GM13976 (cell line): ENCODE measurements around the gene SPINT2.
"Not testable (repeated sequence)": the region's sequence is repeated elsewhere in the genome, so short reads cannot be mapped to it uniquely, and the experiment has no call there.

Experiments used
- DNase-seq: peaks from one replicate; pipeline ENCODE4 v3.0.0; 2012; ENCODE audit warnings: low spot score
- in situ Hi-C: fragments of 300-500 bp; cut with MboI; formaldehyde crosslinking; loops from one replicate; pipeline ENCODE4 v1.12.0; 2022; ENCODE audit warnings: low sequenced_read_pairs, mixed read lengths, inconsistent platforms; ENCODE audit not compliant: unreplicated experiment
- TF ChIP-seq, protein P1 (sequence below): IDR thresholded peaks from 2 replicates; pipeline ENCODE4 v1.5.1; 2012; ENCODE audit warnings: borderline replicate concordance, mild to moderate bottlenecking; ENCODE audit not compliant: insufficient read depth; ENCODE audit errors: extremely low read depth, missing control alignments, control extremely low read depth

The SPINT2 gene

DNA sequence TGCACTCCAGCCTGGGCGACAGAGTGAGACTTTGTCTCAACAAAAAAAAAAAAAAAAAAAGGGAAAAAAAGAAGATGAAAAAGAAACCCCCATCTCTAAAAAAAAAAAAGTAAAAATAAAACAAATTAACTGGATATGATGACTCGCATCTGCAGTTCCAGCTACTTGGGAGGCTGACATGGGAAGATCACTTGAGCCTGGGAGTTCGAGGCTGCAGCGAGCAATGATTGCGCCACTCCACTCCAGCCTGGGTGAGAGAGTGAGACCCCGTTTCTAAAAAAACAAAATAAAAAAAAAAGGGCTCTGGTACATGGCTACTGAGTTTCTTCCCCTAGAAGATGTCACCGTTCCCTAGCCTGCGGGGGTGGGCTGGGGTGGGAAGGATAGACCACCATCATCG lies 68.9 kb downstream of the SPINT2 start:
- TF ChIP-seq, protein P1, sequence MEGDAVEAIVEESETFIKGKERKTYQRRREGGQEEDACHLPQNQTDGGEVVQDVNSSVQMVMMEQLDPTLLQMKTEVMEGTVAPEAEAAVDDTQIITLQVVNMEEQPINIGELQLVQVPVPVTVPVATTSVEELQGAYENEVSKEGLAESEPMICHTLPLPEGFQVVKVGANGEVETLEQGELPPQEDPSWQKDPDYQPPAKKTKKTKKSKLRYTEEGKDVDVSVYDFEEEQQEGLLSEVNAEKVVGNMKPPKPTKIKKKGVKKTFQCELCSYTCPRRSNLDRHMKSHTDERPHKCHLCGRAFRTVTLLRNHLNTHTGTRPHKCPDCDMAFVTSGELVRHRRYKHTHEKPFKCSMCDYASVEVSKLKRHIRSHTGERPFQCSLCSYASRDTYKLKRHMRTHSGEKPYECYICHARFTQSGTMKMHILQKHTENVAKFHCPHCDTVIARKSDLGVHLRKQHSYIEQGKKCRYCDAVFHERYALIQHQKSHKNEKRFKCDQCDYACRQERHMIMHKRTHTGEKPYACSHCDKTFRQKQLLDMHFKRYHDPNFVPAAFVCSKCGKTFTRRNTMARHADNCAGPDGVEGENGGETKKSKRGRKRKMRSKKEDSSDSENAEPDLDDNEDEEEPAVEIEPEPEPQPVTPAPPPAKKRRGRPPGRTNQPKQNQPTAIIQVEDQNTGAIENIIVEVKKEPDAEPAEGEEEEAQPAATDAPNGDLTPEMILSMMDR: no peak
- DNase-seq: no peak
- in situ Hi-C loops: loop anchor here (5.0 to 10.0 kb wide), 2 partner anchors 96 to 438 kb away; no protein-coding TSS in a partner anchor

DNA sequence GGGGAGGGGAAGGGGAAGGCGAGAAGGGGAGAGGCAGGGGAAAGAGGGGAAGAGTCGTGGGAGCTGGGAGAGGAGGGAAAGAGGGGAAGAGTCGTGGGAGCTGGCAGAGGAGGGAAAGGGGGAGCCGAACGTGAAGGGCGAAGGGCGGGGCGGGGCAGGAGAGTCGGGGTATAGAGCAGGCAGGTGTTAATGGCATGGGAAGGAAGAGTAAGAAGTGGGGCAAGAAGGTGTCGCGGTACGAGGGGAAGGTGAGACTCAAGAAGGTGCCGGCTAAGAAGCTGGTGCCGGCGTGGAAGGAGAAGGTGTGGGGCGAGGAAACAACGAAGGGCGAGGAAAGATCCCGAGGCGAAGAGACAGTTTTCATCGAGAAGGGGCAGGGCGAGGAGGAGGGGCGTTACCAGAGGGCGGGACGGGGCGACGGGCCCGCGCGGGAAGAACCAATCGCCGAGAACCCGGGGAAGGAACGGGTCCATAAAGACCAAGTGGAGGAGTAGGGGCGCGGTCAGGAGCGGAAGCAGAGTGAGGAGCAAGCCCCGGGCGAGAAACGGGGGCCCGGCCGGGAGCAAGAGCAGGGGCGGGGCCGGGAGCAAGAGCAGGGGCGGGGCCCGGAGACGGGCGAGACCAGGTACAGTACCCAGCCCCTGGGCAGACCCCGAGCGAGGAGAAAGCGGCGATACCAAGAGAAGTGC lies 71.7 kb downstream of the SPINT2 start:
- in situ Hi-C loops: loop anchor here (10.0 kb wide), 1 partner anchor 441 kb away; no protein-coding TSS in a partner anchor
- TF ChIP-seq, protein P1: no peak
- DNase-seq: peak; percentile 95

DNA sequence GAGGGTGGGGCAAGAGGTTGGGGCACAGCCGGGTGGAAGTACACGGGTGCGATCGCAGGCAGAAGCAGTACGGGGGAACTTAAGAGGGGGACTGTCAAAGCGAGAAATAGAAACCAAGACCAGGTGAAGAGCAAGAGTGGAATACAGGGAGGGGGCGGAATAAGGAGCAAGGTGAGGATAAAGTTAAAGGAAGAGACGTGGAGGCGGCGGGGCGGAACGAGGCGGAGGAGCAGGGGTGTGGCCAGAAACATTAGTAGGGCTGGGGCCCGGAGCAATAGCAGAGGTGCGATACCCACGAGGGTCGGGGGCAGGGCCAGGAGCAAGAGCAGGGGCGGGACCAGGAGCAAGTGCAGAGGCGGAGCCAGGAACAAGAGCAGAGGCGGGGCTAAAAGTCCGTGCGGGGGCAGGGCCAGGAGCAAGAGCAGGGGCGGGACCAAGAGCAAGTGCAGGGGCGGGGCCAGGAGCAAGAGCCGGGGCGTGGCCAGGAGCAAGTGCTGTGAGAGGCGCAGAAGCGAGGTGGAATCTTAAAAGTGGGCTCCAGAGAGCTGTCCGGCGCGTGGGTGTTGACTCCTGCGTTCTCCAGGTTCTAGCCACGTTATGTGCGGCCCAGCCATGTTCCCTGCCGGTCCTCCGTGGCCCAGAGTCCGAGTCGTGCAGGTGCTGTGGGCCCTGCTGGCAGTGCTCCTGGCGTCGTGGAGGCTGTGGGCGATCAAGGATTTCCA lies 72.4 kb downstream of the SPINT2 start:
- TF ChIP-seq, protein P1: no peak
- DNase-seq: peak; percentile 97
- in situ Hi-C loops: loop anchor here (10.0 kb wide), 1 partner anchor 442 kb away; no protein-coding TSS in a partner anchor

DNA sequence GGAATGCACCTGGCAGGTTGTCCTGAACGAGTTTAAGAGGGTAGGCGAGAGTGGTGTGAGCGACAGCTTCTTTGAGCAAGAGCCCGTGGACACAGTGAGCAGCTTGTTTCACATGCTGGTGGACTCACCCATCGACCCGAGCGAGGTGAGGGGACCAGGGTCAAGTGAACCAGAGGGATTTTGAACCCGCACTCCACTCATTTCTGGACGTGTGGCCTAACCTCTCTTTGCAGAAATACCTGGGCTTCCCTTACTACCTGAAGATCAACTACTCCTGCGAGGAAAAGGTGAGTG lies 72.9 kb downstream of the SPINT2 start:
- TF ChIP-seq, protein P1: no peak
- DNase-seq: no peak
- in situ Hi-C loops: loop anchor here (10.0 kb wide), 1 partner anchor 443 kb away; no protein-coding TSS in a partner anchor

DNA sequence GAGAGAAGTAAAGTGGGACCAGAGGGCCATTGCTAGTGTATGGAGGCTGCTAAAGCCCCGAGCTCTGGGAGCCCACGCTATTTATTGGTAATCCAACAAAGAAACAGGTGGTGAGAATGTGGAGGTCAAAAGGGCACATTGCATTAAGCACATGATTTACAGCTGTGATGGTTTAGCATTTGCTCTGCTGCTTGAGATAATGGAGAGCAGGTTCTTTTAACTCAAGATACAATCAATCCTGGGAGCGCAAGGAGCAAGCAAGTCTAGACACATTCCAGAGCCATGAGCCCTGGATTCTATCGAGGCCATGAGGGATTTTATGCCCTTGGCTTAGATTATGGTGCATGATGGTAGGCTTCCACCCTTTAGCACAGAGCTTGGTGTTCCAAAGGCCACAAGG lies 74.6 kb downstream of the SPINT2 start:
- in situ Hi-C loops: loop anchor here (10.0 kb wide), 1 partner anchor 444 kb away; no protein-coding TSS in a partner anchor
- not testable (repeated sequence) for DNase-seq

DNA sequence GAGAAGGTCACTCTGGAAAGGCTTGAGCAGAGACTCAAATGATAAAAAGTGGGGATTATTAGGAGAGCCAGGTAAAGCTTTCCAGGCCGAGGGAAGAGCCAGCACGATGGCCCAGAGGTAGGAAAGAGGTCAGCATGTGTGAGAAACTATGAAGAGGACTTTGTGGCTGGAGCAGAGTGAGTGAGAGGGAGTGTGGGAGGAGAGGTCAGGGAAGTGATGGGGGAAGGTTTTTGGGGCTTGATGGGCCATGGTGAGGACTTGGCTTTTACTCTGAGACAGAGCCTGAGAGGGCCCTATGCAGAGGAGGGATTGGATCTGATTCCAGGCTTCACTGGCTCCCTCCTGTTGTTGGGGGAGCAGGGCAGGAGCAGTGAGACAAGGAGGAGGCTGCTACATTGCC lies 76.6 kb downstream of the SPINT2 start:
- TF ChIP-seq, protein P1: no peak
- DNase-seq: no peak
- in situ Hi-C loops: no loop called here
